ENCODE data around the gene AHNAK.

DNA sequence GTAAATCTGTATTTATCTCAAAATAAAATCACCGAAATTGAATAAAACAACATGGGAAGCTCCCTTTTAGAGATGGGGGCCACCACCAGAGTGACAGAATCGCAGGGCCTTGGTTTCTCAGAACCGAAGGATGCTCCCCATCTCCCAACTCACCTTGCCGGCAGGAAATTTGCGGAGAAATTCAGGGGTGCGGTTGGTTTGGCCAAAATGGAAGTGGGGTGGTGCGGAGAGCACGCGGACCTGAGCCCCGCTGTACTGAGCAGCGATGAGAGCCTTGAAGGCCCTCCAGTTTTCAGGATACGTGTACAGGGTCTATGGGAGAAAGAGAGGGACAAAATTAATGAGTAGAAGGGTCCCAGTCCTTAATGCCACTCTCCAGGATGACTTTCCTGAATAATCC is 25.8 kb upstream of the AHNAK start:
- TF ChIP-seq POLR2A (IDR thresholded peaks at IDR 0.05) (no peak), CTCF (IDR thresholded peaks at IDR 0.05 in 4 of 5, conservative IDR thresholded peaks at IDR 0.05 in 1 of 5) (no peak)
